ENCODE measurements around the gene FBXW4.
A peak's percentile ranks its signal among the peaks of the same experiment; 100 is the strongest.

Gene FBXW4

DNA sequence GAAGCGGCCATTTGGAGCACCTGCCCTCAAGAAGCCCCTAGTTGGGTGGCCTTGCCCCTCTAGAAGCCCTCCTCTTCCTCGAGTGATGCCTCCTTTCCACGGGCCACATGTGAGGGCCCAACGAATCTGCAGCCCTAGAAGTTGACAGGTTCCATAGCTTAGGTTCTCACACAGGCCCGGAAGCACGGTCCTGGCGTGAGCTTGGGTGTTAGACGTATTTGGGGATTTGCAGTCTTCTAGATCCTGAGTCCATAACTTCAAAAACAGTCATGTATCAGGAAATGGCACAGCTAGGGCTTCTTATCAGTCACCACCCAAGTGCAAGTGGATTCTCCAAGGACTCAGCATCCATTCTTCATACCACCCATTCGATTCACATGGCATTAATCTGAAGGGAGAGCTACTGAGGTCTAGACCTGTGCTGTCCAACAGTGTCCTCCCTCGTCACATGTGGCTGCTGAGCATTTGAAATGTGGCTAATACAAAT is 477 bp upstream of the FBXW4 start:
- no peak for DNase-seq

- peak; percentile 45 for DNase-seq
These were observed 844 bp downstream of the FBXW4 start for GRCh38 chr10:101693978-101694673.

- DNase-seq: no peak
These were observed 1.4 kb downstream of the FBXW4 start for GRCh38 chr10:101693651-101693977.

DNA sequence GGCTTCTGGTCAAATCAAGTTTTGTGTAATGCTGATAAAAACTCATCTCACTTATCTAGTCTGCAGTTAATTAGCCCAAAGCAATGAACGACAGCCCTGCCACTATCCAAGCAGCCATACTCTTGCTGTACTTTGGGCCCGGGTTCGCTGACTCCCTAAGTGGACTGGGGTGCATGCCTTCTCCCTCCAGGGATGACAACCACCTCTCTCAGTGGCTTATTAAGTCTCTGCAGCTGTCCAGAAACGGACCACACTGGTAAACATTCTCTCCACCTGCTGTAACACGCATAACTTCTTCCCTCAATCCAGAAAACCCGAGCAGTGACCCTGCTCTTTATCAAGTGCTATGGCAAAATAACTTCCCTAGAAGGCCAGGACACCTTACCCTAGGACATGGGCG is 3.9 kb downstream of the FBXW4 start:
- DNase-seq: no peak

- no peak for DNase-seq
These were observed 4.5 kb downstream of the FBXW4 start for GRCh38 chr10:101690461-101690860.

GRCh38 chr10:101687071-101687658 is 7.8 kb downstream of the FBXW4 start:
- DNase-seq: no peak

DNA sequence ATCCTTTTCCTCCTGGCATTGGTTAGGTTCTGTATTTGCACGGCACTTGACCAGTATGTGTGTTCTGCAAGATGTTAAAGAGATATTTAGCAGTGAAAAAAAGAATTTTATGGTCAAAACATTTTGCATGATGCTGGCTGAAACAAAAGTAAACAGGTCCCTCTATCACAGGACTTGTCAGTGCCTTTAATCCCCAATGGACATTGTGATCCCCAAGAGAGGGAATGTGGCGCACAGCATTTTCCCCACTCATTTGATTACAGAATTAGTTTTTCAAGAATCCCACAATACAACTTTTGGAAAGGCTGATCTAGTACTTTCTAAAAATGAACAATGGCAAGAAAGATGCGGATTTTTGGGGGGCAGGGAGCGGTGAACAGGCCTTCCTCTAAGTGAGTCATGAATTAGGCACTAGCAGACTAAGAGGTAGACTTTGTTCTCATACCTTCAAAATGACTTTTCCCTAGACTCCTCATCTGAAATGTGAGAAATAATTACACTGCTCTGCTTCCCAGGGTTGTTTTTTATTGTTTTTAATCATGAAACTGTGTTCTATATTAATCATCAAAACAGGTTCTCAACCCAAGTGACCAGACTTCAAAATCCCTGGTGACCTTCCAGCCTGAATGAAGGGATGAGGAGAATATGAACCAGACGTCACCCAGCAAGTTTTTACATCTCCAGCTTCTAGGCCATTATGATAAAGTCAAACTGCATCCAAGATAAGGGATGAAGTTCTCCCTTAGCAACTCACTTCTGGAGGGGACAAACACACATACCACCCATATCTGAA is 8.6 kb downstream of the FBXW4 start:
- no peak for DNase-seq

DNA sequence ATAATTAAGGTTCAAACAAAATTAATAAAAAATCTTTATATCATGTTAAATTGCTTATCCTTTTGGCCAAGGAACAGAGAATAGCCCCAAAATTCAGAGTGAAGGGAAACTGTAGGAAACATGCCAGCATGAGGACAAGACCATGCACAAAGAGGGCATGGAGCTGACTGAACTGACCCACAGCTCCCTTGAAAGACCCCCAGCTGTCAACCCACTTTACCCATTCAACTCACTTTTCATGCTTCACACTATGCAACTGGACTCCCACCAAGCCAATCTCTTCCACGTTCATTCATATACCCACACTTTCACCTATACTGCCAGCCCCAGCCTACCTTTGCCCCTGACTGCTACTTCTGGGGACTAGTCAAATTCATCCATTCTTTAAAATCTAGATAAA is 10.2 kb downstream of the FBXW4 start:
- DNase-seq: no peak

DNA sequence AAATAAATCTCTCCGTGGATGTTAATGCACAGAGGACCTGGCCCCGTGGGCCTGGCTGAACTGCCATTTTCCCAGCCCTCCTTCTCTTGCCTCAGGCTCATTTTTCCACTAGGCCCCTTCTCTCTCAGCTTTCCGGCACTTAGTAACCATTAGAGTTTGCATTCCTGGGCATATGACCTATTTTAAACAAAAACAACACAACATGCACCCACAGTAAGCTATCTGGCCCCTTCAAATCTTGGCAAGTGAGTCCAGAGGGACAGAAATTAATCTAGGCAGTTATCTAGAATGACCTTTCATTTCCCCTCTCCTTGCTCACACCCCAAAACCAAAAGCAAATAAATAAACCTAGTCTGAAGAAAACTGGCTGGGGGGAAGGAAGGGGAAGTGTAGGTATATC is 11.7 kb downstream of the FBXW4 start:
- DNase-seq: no peak

GRCh38 chr10:101682172-101682825 is 12.7 kb downstream of the FBXW4 start:
- DNase-seq: no peak

DNA sequence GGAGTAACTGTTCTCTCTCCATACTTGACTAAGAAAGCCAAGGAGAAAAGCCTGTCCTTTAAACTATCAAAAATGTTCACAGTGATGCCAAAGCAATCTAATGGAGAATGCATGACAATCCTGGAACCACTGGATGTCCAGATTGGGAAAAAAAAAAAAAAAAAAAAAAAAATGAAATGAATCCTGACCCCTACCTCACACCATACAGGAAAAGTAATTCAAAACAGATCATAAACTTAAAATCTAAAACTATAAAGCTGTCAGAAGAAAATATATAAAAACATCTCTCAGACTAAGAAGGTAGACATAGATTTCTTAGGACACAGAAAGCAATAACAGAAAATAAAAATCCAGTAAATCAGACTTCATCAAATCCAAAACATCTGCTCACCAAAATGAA is 18.4 kb downstream of the FBXW4 start:
- DNase-seq: no peak

DNA sequence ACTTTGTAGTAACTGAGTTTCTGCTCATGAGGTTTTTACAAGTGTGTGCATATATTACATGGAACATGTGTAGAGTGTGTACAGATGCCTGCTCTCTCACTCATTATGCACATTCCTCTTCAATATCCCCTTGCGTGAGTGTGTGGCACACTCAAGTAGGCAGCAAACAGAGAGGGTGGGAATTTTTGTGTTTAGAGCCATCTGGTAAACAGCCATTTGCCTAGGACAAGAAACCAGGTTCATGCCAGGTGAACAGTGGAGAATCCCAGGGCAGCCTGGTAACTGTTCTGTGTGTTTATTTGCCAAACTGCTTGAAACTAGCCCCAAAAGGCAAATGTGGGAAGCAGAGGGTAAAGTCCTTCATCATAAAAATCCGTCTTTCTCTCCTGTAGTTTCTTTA is 19.9 kb downstream of the FBXW4 start:
- no peak for DNase-seq

GRCh38 chr10:101672536-101672935 is 22.4 kb downstream of the FBXW4 start:
- DNase-seq: no peak

DNA sequence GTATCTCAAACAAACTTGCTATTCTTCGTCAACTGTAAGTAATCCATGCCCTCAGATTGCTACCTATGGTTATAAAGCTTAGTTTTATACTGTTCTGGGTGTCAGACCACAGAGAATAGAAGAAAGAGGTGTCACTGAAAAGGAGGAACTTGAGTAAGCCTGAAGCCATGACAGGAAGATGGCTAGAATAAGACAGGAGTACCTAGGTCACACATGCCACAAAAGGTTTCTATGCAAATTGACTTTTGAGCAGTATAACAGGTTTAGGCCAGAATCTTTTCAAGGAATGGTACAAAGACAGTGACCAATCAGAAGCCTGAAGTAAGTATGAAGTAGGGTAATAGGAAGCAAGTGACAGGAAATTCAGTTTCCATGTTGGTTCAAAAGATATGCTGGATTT is 23.5 kb downstream of the FBXW4 start:
- DNase-seq: no peak

DNA sequence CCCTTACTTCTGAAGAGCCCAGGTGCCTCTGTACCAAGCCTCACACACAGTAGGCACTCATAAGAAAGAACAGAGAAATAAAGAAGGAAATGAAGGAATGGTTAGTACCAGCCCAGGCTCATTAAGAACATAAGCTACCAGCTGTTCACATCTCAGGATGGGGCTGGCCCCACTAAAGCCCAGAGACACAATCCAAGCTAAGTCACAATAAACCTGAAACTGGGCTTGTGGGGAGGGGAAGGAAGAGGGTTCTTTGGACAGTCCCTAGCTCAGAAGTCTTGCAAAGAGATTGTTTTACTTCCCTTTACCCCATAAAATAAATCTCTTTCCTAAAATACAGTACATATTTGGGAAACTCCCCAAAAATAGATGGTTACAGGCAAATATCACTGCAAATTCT is 24.3 kb downstream of the FBXW4 start:
- DNase-seq: no peak

DNA sequence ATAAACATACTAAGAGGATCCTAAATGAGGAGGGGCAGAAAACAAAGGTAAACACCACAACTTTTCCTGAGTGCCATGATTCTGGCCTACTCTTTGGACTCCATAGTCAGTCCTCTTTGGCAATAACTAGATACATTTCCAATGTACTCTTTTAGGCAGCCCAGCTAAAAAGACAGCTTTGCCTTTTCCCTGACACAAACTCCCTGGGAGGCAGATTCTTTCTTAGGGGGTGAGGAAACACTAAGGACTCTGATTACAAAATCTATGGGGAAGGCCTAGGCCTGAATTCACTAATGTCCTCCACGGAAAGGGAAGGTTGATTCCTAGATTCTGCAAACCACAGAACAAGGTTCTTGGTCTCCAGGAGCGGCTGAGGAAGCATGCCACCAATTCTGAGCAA is 25.8 kb downstream of the FBXW4 start:
- DNase-seq: no peak

GRCh38 chr10:101668566-101668965 is 26.4 kb downstream of the FBXW4 start:
- DNase-seq: no peak

- no peak for DNase-seq
These were observed 28.9 kb downstream of the FBXW4 start for GRCh38 chr10:101666083-101666482.

- no peak for DNase-seq
These were observed 31.9 kb downstream of the FBXW4 start for GRCh38 chr10:101663097-101663496.

DNA sequence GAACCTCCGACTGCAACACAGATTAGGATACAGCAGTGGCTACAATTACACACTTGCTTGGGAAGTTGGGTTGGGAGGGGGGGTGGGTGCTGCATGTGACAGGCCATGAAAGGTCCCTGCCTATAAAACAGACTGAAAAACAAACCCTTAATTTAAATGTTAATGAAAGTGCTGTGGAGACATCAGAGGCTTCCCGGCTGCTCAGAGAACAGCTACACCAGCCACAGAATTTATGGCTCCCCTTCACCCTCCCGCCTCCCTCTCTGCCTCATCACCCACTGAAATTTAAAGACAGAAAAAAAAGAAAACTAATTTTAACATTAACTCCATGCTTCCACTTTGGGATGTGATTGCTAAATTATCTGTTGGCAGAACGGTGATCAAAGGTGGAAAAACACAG is 34.7 kb downstream of the FBXW4 start:
- DNase-seq: no peak

DNA sequence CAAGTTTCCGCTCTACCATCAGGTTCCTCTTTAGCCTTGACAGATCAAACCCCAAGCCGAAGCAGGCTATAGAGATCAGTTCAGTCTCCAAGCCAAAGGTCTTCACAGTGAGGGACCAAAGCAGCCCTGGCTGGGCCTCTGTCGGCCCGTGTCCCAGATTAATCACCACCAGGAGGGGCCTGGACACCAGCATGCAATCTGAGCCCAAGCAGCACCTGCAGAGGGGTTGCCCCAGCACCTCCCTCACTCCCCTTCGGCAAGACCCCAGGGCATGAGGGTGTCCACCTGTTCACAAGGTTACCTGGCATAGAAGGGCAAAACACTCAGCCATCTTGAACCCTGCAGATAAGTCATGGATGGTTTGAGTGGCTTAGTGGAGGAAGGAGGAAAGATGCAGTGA is 36.0 kb downstream of the FBXW4 start:
- no peak for DNase-seq

DNA sequence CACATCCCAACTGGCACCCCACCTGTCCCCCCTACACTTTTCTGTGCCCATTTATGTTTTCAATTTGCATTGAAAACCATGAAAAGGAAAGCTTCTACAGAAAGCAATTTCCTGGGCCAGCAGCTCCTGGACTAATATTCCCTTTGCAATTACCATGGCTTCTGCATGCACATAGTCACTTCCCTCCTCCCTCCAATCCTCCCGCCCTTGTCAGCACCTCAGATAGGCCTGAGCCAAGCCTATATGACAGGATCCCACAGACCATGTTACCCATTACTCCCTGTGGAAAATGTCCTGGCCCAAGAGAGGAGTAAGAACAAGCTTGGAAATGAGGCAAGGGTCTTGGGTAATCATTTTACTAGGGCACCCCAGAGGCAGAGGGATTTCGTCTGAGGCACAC is 38.1 kb downstream of the FBXW4 start:
- no peak for DNase-seq

- no peak for DNase-seq
These were observed 39.4 kb downstream of the FBXW4 start for GRCh38 chr10:101655570-101655969.

DNA sequence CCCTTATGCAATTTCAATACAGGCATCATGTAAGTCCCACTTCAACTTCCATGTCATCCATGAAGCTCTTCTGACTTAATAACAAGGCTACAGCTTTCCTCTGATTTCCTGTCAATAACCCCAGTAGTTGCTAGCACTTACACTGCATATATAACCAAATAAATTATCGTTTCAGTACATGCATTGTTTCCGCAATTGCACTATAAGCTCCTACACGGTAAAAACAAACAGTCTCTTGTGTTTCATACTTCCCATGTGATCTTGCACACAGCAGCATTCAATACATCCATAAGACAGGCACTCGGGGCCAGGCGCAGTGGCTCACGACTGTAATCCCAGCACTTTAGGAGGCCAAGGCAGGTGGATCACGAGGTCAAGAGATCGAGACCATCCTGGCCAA is 41.4 kb downstream of the FBXW4 start:
- no peak for DNase-seq

Measured in T-helper 9 cell (primary cell).